ENCODE results near the gene CDC42SE1. TPM values are rescaled to one million over a fixed set of nuclear protein-coding genes. Genes with fewer than 3 reads are reported as not detected.
A peak's percentile ranks its signal among the peaks of the same experiment; 100 is the strongest.
"Not testable (repeated sequence)": the region's sequence is repeated elsewhere in the genome, so short reads cannot be mapped to it uniquely, and the experiment has no call there.

CDC42SE1 gene
- total RNA-seq, 1 experiment from 2014 or later: 62.8 TPM

DNA sequence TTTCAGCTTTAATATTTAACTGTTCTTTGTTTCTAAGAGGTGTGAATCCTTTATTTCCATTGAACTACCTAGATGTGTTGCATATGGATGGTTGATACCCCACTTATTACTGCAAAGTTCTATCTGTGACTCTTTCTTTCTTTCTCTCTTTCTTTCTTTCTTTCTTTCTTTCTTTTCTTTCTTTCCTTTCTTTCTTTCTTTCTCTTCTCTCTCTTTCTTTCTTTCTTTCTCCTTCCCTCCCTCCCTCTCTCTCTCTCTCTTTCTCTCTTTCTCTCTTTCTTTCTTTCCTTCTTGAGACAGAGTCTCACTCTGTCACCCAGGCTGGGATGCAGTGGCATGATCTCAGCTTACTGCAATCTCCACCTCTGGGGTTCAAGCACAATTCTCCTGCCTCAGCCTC lies 45.2 kb upstream of the CDC42SE1 start:
- DNase-seq: no peak
- POLR2A ChIA-PET (ENCODE audit: unreplicated experiment): no interaction called here
- no peak for TF ChIP-seq CTCF (conservative IDR thresholded peaks at IDR 0.05)
- no peak for TF ChIP-seq EZH2 (IDR thresholded peaks at IDR 0.05; ENCODE audit: low read depth)

GRCh38 chr1:151098126-151098525 lies 38.7 kb upstream of the CDC42SE1 start:
- Histone ChIP-seq H3K79me2 (ENCODE audit: low read depth) (no peaks in the 10 kb centered on the region), H2AFZ (no peak overlapping the region), H4K20me1 (ENCODE audit: insufficient read depth) (no peaks in the 10 kb centered on the region), H3K9me3 (ENCODE audit: insufficient read depth, low read depth) (no peaks in the 10 kb centered on the region), H3K9me2 (ENCODE audit: insufficient read depth) (no peaks in the 10 kb centered on the region), H3K27me3 (ENCODE audit: insufficient read depth, low read depth) (no peaks in the 10 kb centered on the region), H3K4me1 (replicated peaks; ENCODE audit: insufficient read depth) (peaks cover 3% of the 10 kb centered on the region; the same call in 1 of the 2 replicates), H3K4me3 (no peak overlapping the region), H3K4me2 (no peak overlapping the region), H3F3A (ENCODE audit: insufficient read depth, low read depth) (peaks cover 8% of the 10 kb centered on the region; the same call in 1 of the 2 replicates), H3K36me3 (ENCODE audit: low read depth) (no peaks in the 10 kb centered on the region), H3K27ac (no peak overlapping the region)
- TF ChIP-seq CTCF (conservative IDR thresholded peaks at IDR 0.05) (no peak), EZH2 (IDR thresholded peaks at IDR 0.05; ENCODE audit: low read depth) (no peak)
- POLR2A ChIA-PET (ENCODE audit: unreplicated experiment): no interaction called here
- CTCF ChIA-PET: interaction anchor here (0.6 to 0.7 kb wide), 2 partner anchors 12 to 43 kb away, joined by 4 to 6 read pairs; no protein-coding TSS in a partner anchor
- intact Hi-C loops (cut with micrococcal nuclease; ENCODE audit: unreplicated experiment): no loop called here
- no peak for DNase-seq
- no TSS peak for BruUV-seq (replicated peaks)

More for the DNA sequence above, 45.2 kb upstream of the CDC42SE1 start:
- Histone ChIP-seq H2AFZ (no peak overlapping the region), H4K20me1 (ENCODE audit: insufficient read depth) (no peaks in the 10 kb centered on the region), H3F3A (ENCODE audit: insufficient read depth, low read depth) (no peaks in the 10 kb centered on the region), H3K27ac (no peak overlapping the region), H3K27me3 (ENCODE audit: insufficient read depth, low read depth) (no peaks in the 10 kb centered on the region), H3K79me2 (ENCODE audit: low read depth) (no peaks in the 10 kb centered on the region), H3K4me2 (no peak overlapping the region), H3K9me2 (ENCODE audit: insufficient read depth) (no peaks in the 10 kb centered on the region), H3K36me3 (ENCODE audit: low read depth) (no peaks in the 10 kb centered on the region), H3K4me3 (no peak overlapping the region), H3K9me3 (ENCODE audit: insufficient read depth, low read depth) (no peaks in the 10 kb centered on the region), H3K4me1 (replicated peaks; ENCODE audit: insufficient read depth) (no peaks in the 10 kb centered on the region)
- no TSS peak for BruUV-seq (replicated peaks)
- CTCF ChIA-PET: no interaction called here
- intact Hi-C loops (cut with micrococcal nuclease; ENCODE audit: unreplicated experiment): no loop called here

- H3K9me2 ChIP-seq (ENCODE audit: insufficient read depth); H3K36me3 ChIP-seq (ENCODE audit: low read depth); H3F3A ChIP-seq (ENCODE audit: insufficient read depth, low read depth); H3K4me3 ChIP-seq; H4K20me1 ChIP-seq (ENCODE audit: insufficient read depth); H2AFZ ChIP-seq; H3K27me3 ChIP-seq (ENCODE audit: insufficient read depth, low read depth); BruUV-seq (replicated peaks); DNase-seq; POLR2A ChIA-PET (ENCODE audit: unreplicated experiment); intact Hi-C loops (cut with micrococcal nuclease; ENCODE audit: unreplicated experiment); H3K79me2 ChIP-seq (ENCODE audit: low read depth); H3K4me1 ChIP-seq (replicated peaks; ENCODE audit: insufficient read depth); H3K27ac ChIP-seq; H3K9me3 ChIP-seq (ENCODE audit: insufficient read depth, low read depth); H3K4me2 ChIP-seq: not testable (repeated sequence)
- CTCF ChIA-PET: interaction anchor here (0.6 kb wide), 1 partner anchor 26 kb away, joined by 3 read pairs; no protein-coding TSS in a partner anchor
Measured at GRCh38 chr1:151097426-151097825, 38.0 kb upstream of the CDC42SE1 start.

DNA sequence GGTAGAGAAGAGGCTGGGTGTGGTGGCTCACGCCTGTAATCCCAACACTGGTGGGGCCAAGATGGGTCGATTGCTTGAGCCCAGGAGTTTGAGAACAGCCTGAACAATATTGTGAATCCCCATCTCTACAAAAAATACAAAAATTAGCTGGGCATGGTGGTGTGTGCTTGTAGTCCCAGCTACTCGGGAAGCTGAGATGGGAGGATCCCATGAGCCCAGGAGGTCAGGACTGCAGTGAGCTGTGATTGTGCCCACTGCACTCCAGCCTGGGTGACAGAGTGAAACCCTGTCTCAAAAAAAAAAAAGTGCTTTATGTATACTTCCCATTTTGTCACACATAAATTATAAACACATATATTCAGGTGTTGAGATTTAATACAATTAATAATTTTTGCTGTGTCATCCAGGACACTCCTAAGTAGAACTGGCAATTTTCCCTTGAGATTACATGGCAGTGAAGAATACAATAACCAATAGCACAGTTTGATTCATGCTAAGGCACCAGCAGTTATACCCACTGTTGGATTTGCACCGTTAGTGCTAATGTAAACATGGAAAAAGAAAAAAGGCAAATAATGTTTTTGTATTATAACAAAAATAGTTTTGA lies 26.6 kb upstream of the CDC42SE1 start:
- no TSS peak for BruUV-seq (replicated peaks)
- no peaks in the 10 kb centered on the region for H3K36me3 ChIP-seq (ENCODE audit: low read depth)
- H3K79me2 ChIP-seq (ENCODE audit: low read depth): no peaks in the 10 kb centered on the region
- no peaks in the 10 kb centered on the region for H3K9me2 ChIP-seq (ENCODE audit: insufficient read depth)
- H3K27ac ChIP-seq: peak overlapping the region; percentile 37; the same call in 1 of the 2 replicates
- no peaks in the 10 kb centered on the region for H3K4me1 ChIP-seq (replicated peaks; ENCODE audit: insufficient read depth)
- no peak for DNase-seq
- no peak overlapping the region for H2AFZ ChIP-seq
- H3F3A ChIP-seq (ENCODE audit: insufficient read depth, low read depth): no peaks in the 10 kb centered on the region
- TF ChIP-seq CTCF (conservative IDR thresholded peaks at IDR 0.05) (no peak), EZH2 (IDR thresholded peaks at IDR 0.05; ENCODE audit: low read depth) (no peak)
- ChIA-PET CTCF (interaction anchor here (0.5 kb wide), 1 partner anchor 12 kb away, joined by 6 read pairs; no protein-coding TSS in a partner anchor), POLR2A (ENCODE audit: unreplicated experiment) (no interaction called here)
- H3K4me3 ChIP-seq: no peak overlapping the region
- no peaks in the 10 kb centered on the region for H3K27me3 ChIP-seq (ENCODE audit: insufficient read depth, low read depth)
- H4K20me1 ChIP-seq (ENCODE audit: insufficient read depth): no peaks in the 10 kb centered on the region
- H3K9me3 ChIP-seq (ENCODE audit: insufficient read depth, low read depth): no peaks in the 10 kb centered on the region
- H3K4me2 ChIP-seq: no peak overlapping the region
- intact Hi-C loops (cut with micrococcal nuclease; ENCODE audit: unreplicated experiment): no loop called here

Data from PC-9 (cell line).